SKM-1 (cell line): ENCODE data around the gene KLHDC1.
"Not testable (repeated sequence)": the region's sequence is repeated elsewhere in the genome, so short reads cannot be mapped to it uniquely, and the experiment has no call there.

Experiments
- DNase-seq: peaks from one replicate; lab custom pipeline; 2025; ENCODE audit not compliant: unreplicated experiment; lab: John Stamatoyannopoulos, UW

The KLHDC1 gene

GRCh38 chr14:49781040-49781439 lies 88.1 kb downstream of the KLHDC1 start:
- DNase-seq, result not testable (repeated sequence)

DNA sequence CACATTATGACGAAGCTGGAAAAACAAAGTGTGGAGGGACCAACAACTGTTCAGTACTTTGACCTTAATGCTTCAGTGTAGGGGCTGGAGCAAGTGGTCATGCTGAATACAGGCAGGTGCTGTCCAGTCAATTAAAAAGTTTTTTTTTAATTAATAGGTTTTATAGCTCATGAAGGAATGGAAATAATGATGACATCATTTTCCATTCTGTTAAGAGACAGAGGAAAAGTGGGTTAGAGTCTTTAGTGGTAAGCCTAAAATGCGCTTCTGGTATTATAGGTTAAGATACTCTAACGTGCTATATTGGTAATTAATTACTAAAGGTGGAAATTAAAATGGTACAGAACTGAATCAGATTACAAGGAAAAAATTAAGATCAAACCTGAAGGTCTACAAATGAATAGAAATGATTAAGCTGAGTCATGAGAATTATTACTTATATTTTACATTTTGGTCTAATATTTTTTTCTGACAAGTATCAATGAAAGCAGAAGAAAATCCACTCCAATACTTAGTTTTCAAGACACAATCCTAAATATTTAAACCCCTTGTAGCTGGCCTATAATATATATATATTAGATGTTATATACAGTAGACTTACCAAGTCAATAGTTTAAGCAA lies 90.6 kb downstream of the KLHDC1 start:
- DNase-seq, result no peak

- DNase-seq, result no peak
Observed at GRCh38 chr14:49786315-49786714, 93.4 kb downstream of the KLHDC1 start.

- DNase-seq, result no peak
Observed at GRCh38 chr14:49792618-49793017, 99.7 kb downstream of the KLHDC1 start.

GRCh38 chr14:49796025-49796424 lies 103.1 kb downstream of the KLHDC1 start:
- no peak for DNase-seq
